ENCODE measurements around the gene ZNF805. TPM values are rescaled to one million over a fixed set of nuclear protein-coding genes. Genes with fewer than 3 reads are reported as not detected.
"Not testable (repeated sequence)": the region's sequence is repeated elsewhere in the genome, so short reads cannot be mapped to it uniquely, and the experiment has no call there.

Gene ZNF805
- total and polyA plus RNA-seq, 2 donors (not counting 3 experiments of a cell fraction or from before 2014, with no cell fraction given), result 1.6 to 8.6 TPM

- intact Hi-C loops (cut with micrococcal nuclease), result no loop called here
- no peaks in the 10 kb centered on the region for H3K9me1 ChIP-seq (replicated peaks; ENCODE audit: control insufficient read depth, extremely low read depth, insufficient read depth, low read length)
- no peaks in the 10 kb centered on the region for H3K79me2 ChIP-seq (ENCODE audit: control insufficient read depth, insufficient read depth, low read length)
These were observed 8.9 kb downstream of the ZNF805 start for GRCh38 chr19:57249329-57249728.

GRCh38 chr19:57253767-57254166 is 13.3 kb downstream of the ZNF805 start:
- POLR2A ChIA-PET; H3K9me1 ChIP-seq (replicated peaks; ENCODE audit: control insufficient read depth, extremely low read depth, insufficient read depth, low read length); H3K4me1 ChIP-seq (ENCODE audit: control insufficient read depth, extremely low read depth, insufficient read depth, low read length); FAIRE-seq; H3K4me3 ChIP-seq (replicated peaks in 1 of 3; ENCODE audit: insufficient read depth in 1 of 3, low read depth in 1 of 3, low read length in 3 of 3); H4K20me1 ChIP-seq (replicated peaks; ENCODE audit: control insufficient read depth, extremely low read depth, insufficient read depth, low read length); H3K4me2 ChIP-seq (ENCODE audit: insufficient read depth, low read length); H3K9ac ChIP-seq (replicated peaks; ENCODE audit: extremely low read depth, insufficient read depth, low read length); intact Hi-C loops (cut with micrococcal nuclease); H3K27ac ChIP-seq (ENCODE audit: insufficient read depth, low read depth, low read length); dilution Hi-C loops (cut with MboI; ENCODE audit: extremely low pct_ligation_motif_present, low sequenced_read_pairs); H3K9me3 ChIP-seq (replicated peaks; ENCODE audit: control insufficient read depth, insufficient read depth, low read length); BruUV-seq (replicated peaks); H2AFZ ChIP-seq (ENCODE audit: low read depth, low read length); DNase-seq (ENCODE audit: low read depth, low spot score); H3K79me2 ChIP-seq (ENCODE audit: control insufficient read depth, insufficient read depth, low read length); CTCF ChIA-PET; H3K27me3 ChIP-seq (ENCODE audit: control insufficient read depth in 2 of 2, insufficient read depth in 2 of 2, low read length in 2 of 2): not testable (repeated sequence)
- H3K36me3 ChIP-seq (ENCODE audit: control insufficient read depth in 2 of 2, extremely low read depth in 1 of 2, insufficient read depth in 2 of 2, low read length in 2 of 2), result peaks cover 16 to 26% of the 10 kb centered on the region in 2 experiments

More at GRCh38 chr19:57249329-57249728, 8.9 kb downstream of the ZNF805 start:
- ChIA-PET CTCF (no interaction called here), POLR2A (no interaction called here)
- H3K27ac ChIP-seq (ENCODE audit: insufficient read depth, low read depth, low read length), result no peak overlapping the region
- DNase-seq (ENCODE audit: low read depth, low spot score) (no peak), FAIRE-seq (no peak)
- no peaks in the 10 kb centered on the region for H4K20me1 ChIP-seq (replicated peaks; ENCODE audit: control insufficient read depth, extremely low read depth, insufficient read depth, low read length)
- BruUV-seq (replicated peaks), result no TSS peak
- H3K4me1 ChIP-seq (ENCODE audit: control insufficient read depth, extremely low read depth, insufficient read depth, low read length), result no peaks in the 10 kb centered on the region
- H3K4me3 ChIP-seq (replicated peaks in 1 of 3; ENCODE audit: insufficient read depth in 1 of 3, low read depth in 1 of 3, low read length in 3 of 3), result no peak overlapping the region
- no peaks in the 10 kb centered on the region for H3K27me3 ChIP-seq (ENCODE audit: control insufficient read depth in 2 of 2, insufficient read depth in 2 of 2, low read length in 2 of 2)
- no peak overlapping the region for H2AFZ ChIP-seq (ENCODE audit: low read depth, low read length)
- peaks cover 5% of the 10 kb centered on the region for H3K9me3 ChIP-seq (replicated peaks; ENCODE audit: control insufficient read depth, insufficient read depth, low read length)
- peaks cover 20 to 39% of the 10 kb centered on the region in 2 experiments for H3K36me3 ChIP-seq (ENCODE audit: control insufficient read depth in 2 of 2, extremely low read depth in 1 of 2, insufficient read depth in 2 of 2, low read length in 2 of 2)
- no peak overlapping the region for H3K9ac ChIP-seq (replicated peaks; ENCODE audit: extremely low read depth, insufficient read depth, low read length)
- TF ChIP-seq FOS (IDR thresholded peaks at IDR 0.05; ENCODE audit: borderline replicate concordance, insufficient read depth, low read length) (no peak), GATA2 (IDR thresholded peaks at IDR 0.05; ENCODE audit: insufficient read depth, insufficient read length, low read depth, low read length) (no peak), POLR2AphosphoS5 (IDR thresholded peaks at IDR 0.05; ENCODE audit: insufficient read depth, low read depth, low read length) (no peak), MAX (IDR thresholded peaks at IDR 0.05; ENCODE audit: insufficient read depth, insufficient read length) (no peak), MYC (IDR thresholded peaks at IDR 0.05; ENCODE audit: low read depth, low read length) (no peak), POLR2A (IDR thresholded peaks at IDR 0.05; ENCODE audit: low read depth, low read length) (no peak), CTCF (IDR thresholded peaks at IDR 0.05; ENCODE audit: extremely low read depth in 1 of 2, insufficient read depth in 1 of 2, low read depth in 1 of 2, low read length in 2 of 2) (no peak), JUN (IDR thresholded peaks at IDR 0.05; ENCODE audit: borderline replicate concordance, insufficient read depth, insufficient read length, low read depth) (no peak), EZH2 (IDR thresholded peaks at IDR 0.05; ENCODE audit: borderline replicate concordance, low read depth, low read length, severe bottlenecking) (no peak)
- no peak overlapping the region for H3K4me2 ChIP-seq (ENCODE audit: insufficient read depth, low read length)
- dilution Hi-C loops (cut with MboI; ENCODE audit: extremely low pct_ligation_motif_present, low sequenced_read_pairs), result no loop called here

Measured in endothelial cell of umbilical vein (primary cell).